BLaER1 (cell line): ENCODE results near the gene MTUS2.

Experiments used
- H3K27ac ChIP-seq: shearing (Covaris generic); formaldehyde crosslinking; 2 replicates; pipeline ENCODE4 v1.8.1; 2022
- H3K27me3 ChIP-seq: shearing (Covaris generic); formaldehyde crosslinking; 2 replicates; pipeline ENCODE4 v1.8.1; 2022
- H3K36me3 ChIP-seq: shearing (Covaris generic); formaldehyde crosslinking; 2 replicates; pipeline ENCODE4 v1.8.1; 2022
- H3K4me1 ChIP-seq: shearing (Covaris generic); formaldehyde crosslinking; 2 replicates; pipeline ENCODE4 v1.8.1; 2022
- H3K4me2 ChIP-seq: shearing (Covaris generic); formaldehyde crosslinking; 2 replicates; pipeline ENCODE4 v1.8.1; 2022
- H3K4me3 ChIP-seq: shearing (Covaris generic); formaldehyde crosslinking; 2 replicates; pipeline ENCODE4 v1.8.1; 2022
- H3K9ac ChIP-seq: shearing (Covaris generic); formaldehyde crosslinking; 2 replicates; pipeline ENCODE4 v1.8.1; 2022
- H3K9me3 ChIP-seq: shearing (Covaris generic); formaldehyde crosslinking; 2 replicates; pipeline ENCODE4 v1.8.1; 2022
- H4K20me1 ChIP-seq: shearing (Covaris generic); formaldehyde crosslinking; 2 replicates; pipeline ENCODE4 v1.8.1; 2022
- Cebpa-rat ChIP-seq: shearing (Covaris generic); IDR thresholded peaks from 2 replicates; pipeline ENCODE4 v1.8.1; 2022

The MTUS2 gene

GRCh38 chr13:29230299-29230845 lies 410.2 kb downstream of the MTUS2 start:
- Histone ChIP-seq H3K27me3 (no peaks in the 10 kb centered on the region), H3K4me3 (no peak overlapping the region), H3K9ac (no peak overlapping the region), H3K36me3 (no peaks in the 10 kb centered on the region), H3K9me3 (no peaks in the 10 kb centered on the region), H3K27ac (no peak overlapping the region), H4K20me1 (no peaks in the 10 kb centered on the region), H3K4me2 (no peak overlapping the region), H3K4me1 (no peaks in the 10 kb centered on the region)
- TF ChIP-seq Cebpa-rat, result no peak

GRCh38 chr13:29239653-29240525 lies 419.8 kb downstream of the MTUS2 start:
- Histone ChIP-seq H3K9me3 (no peaks in the 10 kb centered on the region), H4K20me1 (no peaks in the 10 kb centered on the region), H3K9ac (no peak overlapping the region), H3K27ac (no peak overlapping the region), H3K4me3 (no peak overlapping the region), H3K27me3 (no peaks in the 10 kb centered on the region), H3K4me1 (no peaks in the 10 kb centered on the region), H3K4me2 (no peak overlapping the region), H3K36me3 (no peaks in the 10 kb centered on the region)
- no peak for TF ChIP-seq Cebpa-rat

GRCh38 chr13:29254626-29255370 lies 434.7 kb downstream of the MTUS2 start:
- Histone ChIP-seq H3K9ac (no peak overlapping the region), H3K4me3 (no peak overlapping the region), H3K36me3 (no peaks in the 10 kb centered on the region), H4K20me1 (no peaks in the 10 kb centered on the region), H3K4me2 (no peak overlapping the region), H3K9me3 (no peaks in the 10 kb centered on the region), H3K27me3 (no peaks in the 10 kb centered on the region), H3K4me1 (no peaks in the 10 kb centered on the region), H3K27ac (no peak overlapping the region)
- TF ChIP-seq Cebpa-rat, result no peak

- Histone ChIP-seq H3K4me3 (no peak overlapping the region), H3K9me3 (no peaks in the 10 kb centered on the region), H3K36me3 (no peaks in the 10 kb centered on the region), H4K20me1 (no peaks in the 10 kb centered on the region), H3K9ac (no peak overlapping the region), H3K4me2 (no peak overlapping the region), H3K27ac (no peak overlapping the region), H3K27me3 (no peaks in the 10 kb centered on the region), H3K4me1 (no peaks in the 10 kb centered on the region)
- no peak for TF ChIP-seq Cebpa-rat
These were observed 435.4 kb downstream of the MTUS2 start for GRCh38 chr13:29255567-29255966.

- Histone ChIP-seq H3K9me3 (peaks cover 14% of the 10 kb centered on the region; the same call in 1 of the 2 replicates), H3K9ac (no peak overlapping the region), H4K20me1 (no peaks in the 10 kb centered on the region), H3K27ac (no peak overlapping the region), H3K4me3 (no peak overlapping the region), H3K36me3 (no peaks in the 10 kb centered on the region), H3K27me3 (no peaks in the 10 kb centered on the region), H3K4me2 (no peak overlapping the region), H3K4me1 (no peaks in the 10 kb centered on the region)
- no peak for TF ChIP-seq Cebpa-rat
These were observed 440.5 kb downstream of the MTUS2 start for GRCh38 chr13:29260684-29261083.

GRCh38 chr13:29266261-29266660 lies 446.1 kb downstream of the MTUS2 start:
- no peak overlapping the region for H3K27ac ChIP-seq
- peaks cover 14% of the 10 kb centered on the region; the same call in 1 of the 2 replicates for H3K9me3 ChIP-seq
- no peaks in the 10 kb centered on the region for H4K20me1 ChIP-seq
- no peak overlapping the region for H3K4me2 ChIP-seq
- no peak overlapping the region for H3K9ac ChIP-seq
- no peak overlapping the region for H3K4me3 ChIP-seq
- H3K27me3 ChIP-seq, result no peaks in the 10 kb centered on the region
- TF ChIP-seq Cebpa-rat, result no peak
- no peaks in the 10 kb centered on the region for H3K4me1 ChIP-seq
- H3K36me3 ChIP-seq, result no peaks in the 10 kb centered on the region

- H3K27ac ChIP-seq, result no peak overlapping the region
- H3K36me3 ChIP-seq, result no peaks in the 10 kb centered on the region
- H4K20me1 ChIP-seq, result no peaks in the 10 kb centered on the region
- no peak overlapping the region for H3K9ac ChIP-seq
- H3K4me2 ChIP-seq, result no peak overlapping the region
- H3K4me1 ChIP-seq, result no peaks in the 10 kb centered on the region
- no peaks in the 10 kb centered on the region for H3K27me3 ChIP-seq
- no peak for TF ChIP-seq Cebpa-rat
- no peak overlapping the region for H3K4me3 ChIP-seq
- H3K9me3 ChIP-seq, result peaks cover 14% of the 10 kb centered on the region; the same call in 1 of the 2 replicates
These were observed 446.9 kb downstream of the MTUS2 start for GRCh38 chr13:29266756-29267733.

GRCh38 chr13:29270271-29270985 lies 450.3 kb downstream of the MTUS2 start:
- Histone ChIP-seq H3K4me1 (no peaks in the 10 kb centered on the region), H3K4me2 (no peak overlapping the region)
- no peak for TF ChIP-seq Cebpa-rat

GRCh38 chr13:29271606-29272005 lies 451.5 kb downstream of the MTUS2 start:
- no peaks in the 10 kb centered on the region for H4K20me1 ChIP-seq
- H3K27me3 ChIP-seq, result no peaks in the 10 kb centered on the region
- H3K4me1 ChIP-seq, result no peaks in the 10 kb centered on the region
- H3K36me3 ChIP-seq, result no peaks in the 10 kb centered on the region
- no peak overlapping the region for H3K4me3 ChIP-seq
- H3K4me2 ChIP-seq, result no peak overlapping the region
- H3K9me3 ChIP-seq, result no peaks in the 10 kb centered on the region
- no peak for TF ChIP-seq Cebpa-rat
- no peak overlapping the region for H3K27ac ChIP-seq
- no peak overlapping the region for H3K9ac ChIP-seq

More at GRCh38 chr13:29270271-29270985, 450.3 kb downstream of the MTUS2 start:
- Histone ChIP-seq H3K4me3 (no peak overlapping the region), H3K36me3 (no peaks in the 10 kb centered on the region), H4K20me1 (no peaks in the 10 kb centered on the region), H3K27me3 (no peaks in the 10 kb centered on the region), H3K9ac (no peak overlapping the region), H3K9me3 (no peaks in the 10 kb centered on the region), H3K27ac (no peak overlapping the region)
